NCI-H187 (cell line): ENCODE data around the gene RPS29.
A peak's percentile ranks its signal among the peaks of the same experiment; 100 is the strongest.
"Not testable (repeated sequence)": the region's sequence is repeated elsewhere in the genome, so short reads cannot be mapped to it uniquely, and the experiment has no call there.

Source experiments
- DNase-seq, 2 experiments: peaks; one replicate each; lab custom pipeline; 2025; lab: John Stamatoyannopoulos, UW

The RPS29 gene

GRCh38 chr14:49585803-49586672, at the start of gene RPS29:
RPS29 (minus strand) TSS chr14:49586380; CDS start chr14:49586346, 34 bp downstream.
- DNase-seq: peak; percentile 98 to 99

GRCh38 chr14:49634547-49635334, 48.6 kb upstream of the RPS29 start, which contains the start of gene DNAAF2:
DNAAF2 (minus strand) TSS chr14:49635244; CDS start chr14:49635149, 95 bp downstream.
- DNase-seq: peak; percentile 32 to 74

- DNase-seq: peak; percentile 90 to 91
Measured at GRCh38 chr14:49633640-49634546, 47.7 kb upstream of the RPS29 start.

- DNase-seq: no peak
Measured at GRCh38 chr14:49623941-49624839, 38.0 kb upstream of the RPS29 start.

- DNase-seq: no peak
Measured at GRCh38 chr14:49623387-49623786, 37.2 kb upstream of the RPS29 start.

- DNase-seq: no peak
Measured at GRCh38 chr14:49622022-49622607, 35.9 kb upstream of the RPS29 start.

- DNase-seq: peak in 1 of 2 experiments; percentile 65
Measured at GRCh38 chr14:49621114-49621881, 35.1 kb upstream of the RPS29 start.

GRCh38 chr14:49620182-49621113, 34.3 kb upstream of the RPS29 start, which contains the start of the genes MGAT2 and RPL36AL:
MGAT2 (plus strand) TSS chr14:49620799; CDS start chr14:49621269, 470 bp downstream.
RPL36AL (minus strand) TSS chr14:49620626; CDS start chr14:49619104, 1,522 bp downstream.
- peak; percentile 94 to 96 for DNase-seq

GRCh38 chr14:49619730-49620129, 33.5 kb upstream of the RPS29 start:
- no peak for DNase-seq

- DNase-seq: not testable (repeated sequence)
Measured at GRCh38 chr14:49619273-49619672, 33.1 kb upstream of the RPS29 start.

- no peak for DNase-seq
Measured at GRCh38 chr14:49617852-49618519, 31.8 kb upstream of the RPS29 start.

GRCh38 chr14:49615776-49616175, 29.6 kb upstream of the RPS29 start:
- no peak for DNase-seq

- no peak for DNase-seq
Measured at GRCh38 chr14:49614196-49614595, 28.0 kb upstream of the RPS29 start.

GRCh38 chr14:49612671-49613070, 26.5 kb upstream of the RPS29 start:
- DNase-seq: no peak

- no peak for DNase-seq
Measured at GRCh38 chr14:49612251-49612650, 26.1 kb upstream of the RPS29 start.

GRCh38 chr14:49607583-49607982, 21.4 kb upstream of the RPS29 start:
- DNase-seq: no peak

- DNase-seq: peak; percentile 85 to 94
Measured at GRCh38 chr14:49598485-49599300, 12.5 kb upstream of the RPS29 start, which contains the start of gene LRR1. LRR1 (plus strand) TSS chr14:49598940; CDS start chr14:49599021, 81 bp downstream.
